ENCODE results near the gene SYT5. TPM values are rescaled to one million over a fixed set of nuclear protein-coding genes. Genes with fewer than 3 reads are reported as not detected.
A peak's percentile ranks its signal among the peaks of the same experiment; 100 is the strongest.

SYT5 gene
- total and polyA plus RNA-seq, 9 of the 15 experiments (the other 6 are each of a cell fraction or from before 2014, with no cell fraction given): 1.3 to 20.9 (median 8.8) TPM

DNA sequence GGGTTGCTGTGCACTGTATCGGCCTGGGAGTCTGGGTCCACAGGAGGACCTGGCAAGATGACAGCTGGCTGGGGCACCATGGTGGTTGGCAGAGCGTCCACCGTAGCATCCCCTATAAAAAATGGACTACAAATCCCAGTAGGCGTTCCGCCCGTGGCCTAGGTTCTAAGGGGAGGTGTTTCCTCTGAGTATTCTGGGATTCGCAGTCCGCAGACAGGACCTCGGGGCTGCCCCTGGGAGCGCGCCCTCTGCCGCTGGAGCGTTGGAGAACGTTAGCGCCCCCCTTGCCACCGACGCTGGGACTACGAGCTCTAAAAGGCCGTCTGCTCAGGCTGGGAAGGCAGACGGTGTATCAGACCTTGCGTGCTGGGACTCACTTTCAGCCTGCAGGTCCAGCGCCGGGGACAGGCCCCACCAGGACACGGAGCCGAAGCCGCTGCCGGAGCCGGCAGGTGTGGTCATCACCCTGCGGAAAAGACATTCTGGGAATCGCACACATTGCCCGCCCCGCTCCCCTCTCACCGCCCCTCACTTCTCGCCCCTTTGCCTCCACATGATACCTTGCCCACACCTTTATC lies 14.0 kb downstream of the SYT5 start (continued):
- TF ChIP-seq FOXJ2 (tag; IDR thresholded peaks at IDR 0.05): no peak
- TF ChIP-seq, protein P1, sequence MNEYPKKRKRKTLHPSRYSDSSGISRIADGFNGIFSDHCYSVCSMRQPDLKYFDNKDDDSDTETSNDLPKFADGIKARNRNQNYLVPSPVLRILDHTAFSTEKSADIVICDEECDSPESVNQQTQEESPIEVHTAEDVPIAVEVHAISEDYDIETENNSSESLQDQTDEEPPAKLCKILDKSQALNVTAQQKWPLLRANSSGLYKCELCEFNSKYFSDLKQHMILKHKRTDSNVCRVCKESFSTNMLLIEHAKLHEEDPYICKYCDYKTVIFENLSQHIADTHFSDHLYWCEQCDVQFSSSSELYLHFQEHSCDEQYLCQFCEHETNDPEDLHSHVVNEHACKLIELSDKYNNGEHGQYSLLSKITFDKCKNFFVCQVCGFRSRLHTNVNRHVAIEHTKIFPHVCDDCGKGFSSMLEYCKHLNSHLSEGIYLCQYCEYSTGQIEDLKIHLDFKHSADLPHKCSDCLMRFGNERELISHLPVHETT (CRISPR knock-in tag; conservative IDR thresholded peaks at IDR 0.05 in 1 of 2, IDR thresholded peaks at IDR 0.05 in 1 of 2): peak in 1 of 2 experiments; percentile 55; a peak in 2 of 4 replicates
- TF ChIP-seq CTBP1 (IDR thresholded peaks at IDR 0.05; ENCODE audit: borderline replicate concordance): peak; percentile 50
- TF ChIP-seq KLF6 (CRISPR knock-in tag; IDR thresholded peaks at IDR 0.05; ENCODE audit: borderline replicate concordance): no peak
- TF ChIP-seq KAT2B (IDR thresholded peaks at IDR 0.05; ENCODE audit: low read depth, low read length): peak; percentile 91
- no peak for TF ChIP-seq ZNF41 (CRISPR knock-in tag; conservative IDR thresholded peaks at IDR 0.05)
- TF ChIP-seq, protein P2, sequence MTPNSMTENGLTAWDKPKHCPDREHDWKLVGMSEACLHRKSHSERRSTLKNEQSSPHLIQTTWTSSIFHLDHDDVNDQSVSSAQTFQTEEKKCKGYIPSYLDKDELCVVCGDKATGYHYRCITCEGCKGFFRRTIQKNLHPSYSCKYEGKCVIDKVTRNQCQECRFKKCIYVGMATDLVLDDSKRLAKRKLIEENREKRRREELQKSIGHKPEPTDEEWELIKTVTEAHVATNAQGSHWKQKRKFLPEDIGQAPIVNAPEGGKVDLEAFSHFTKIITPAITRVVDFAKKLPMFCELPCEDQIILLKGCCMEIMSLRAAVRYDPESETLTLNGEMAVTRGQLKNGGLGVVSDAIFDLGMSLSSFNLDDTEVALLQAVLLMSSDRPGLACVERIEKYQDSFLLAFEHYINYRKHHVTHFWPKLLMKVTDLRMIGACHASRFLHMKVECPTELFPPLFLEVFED (CRISPR knock-in tag; conservative IDR thresholded peaks at IDR 0.05): no peak
- TF ChIP-seq, protein P3, sequence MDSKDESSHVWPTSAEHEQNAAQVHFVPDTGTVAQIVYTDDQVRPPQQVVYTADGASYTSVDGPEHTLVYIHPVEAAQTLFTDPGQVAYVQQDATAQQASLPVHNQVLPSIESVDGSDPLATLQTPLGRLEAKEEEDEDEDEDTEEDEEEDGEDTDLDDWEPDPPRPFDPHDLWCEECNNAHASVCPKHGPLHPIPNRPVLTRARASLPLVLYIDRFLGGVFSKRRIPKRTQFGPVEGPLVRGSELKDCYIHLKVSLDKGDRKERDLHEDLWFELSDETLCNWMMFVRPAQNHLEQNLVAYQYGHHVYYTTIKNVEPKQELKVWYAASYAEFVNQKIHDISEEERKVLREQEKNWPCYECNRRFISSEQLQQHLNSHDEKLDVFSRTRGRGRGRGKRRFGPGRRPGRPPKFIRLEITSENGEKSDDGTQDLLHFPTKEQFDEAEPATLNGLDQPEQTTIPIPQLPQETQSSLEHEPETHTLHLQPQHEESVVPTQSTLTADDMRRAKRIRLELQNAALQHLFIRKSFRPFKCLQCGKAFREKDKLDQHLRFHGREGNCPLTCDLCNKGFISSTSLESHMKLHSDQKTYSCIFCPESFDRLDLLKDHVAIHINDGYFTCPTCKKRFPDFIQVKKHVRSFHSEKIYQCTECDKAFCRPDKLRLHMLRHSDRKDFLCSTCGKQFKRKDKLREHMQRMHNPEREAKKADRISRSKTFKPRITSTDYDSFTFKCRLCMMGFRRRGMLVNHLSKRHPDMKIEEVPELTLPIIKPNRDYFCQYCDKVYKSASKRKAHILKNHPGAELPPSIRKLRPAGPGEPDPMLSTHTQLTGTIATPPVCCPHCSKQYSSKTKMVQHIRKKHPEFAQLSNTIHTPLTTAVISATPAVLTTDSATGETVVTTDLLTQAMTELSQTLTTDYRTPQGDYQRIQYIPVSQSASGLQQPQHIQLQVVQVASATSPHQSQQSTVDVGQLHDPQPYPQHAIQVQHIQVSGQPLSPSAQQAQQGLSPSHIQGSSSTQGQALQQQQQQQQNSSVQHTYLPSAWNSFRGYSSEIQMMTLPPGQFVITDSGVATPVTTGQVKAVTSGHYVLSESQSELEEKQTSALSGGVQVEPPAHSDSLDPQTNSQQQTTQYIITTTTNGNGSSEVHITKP (IDR thresholded peaks at IDR 0.05; ENCODE audit: partially characterized antibody): peak; percentile 16
- TF ChIP-seq RBM15 (IDR thresholded peaks at IDR 0.05; ENCODE audit: insufficient read depth, low read length): no peak
- no peak for TF ChIP-seq SMAD3 (CRISPR knock-in tag; conservative IDR thresholded peaks at IDR 0.05)
- TF ChIP-seq LARP7 (IDR thresholded peaks at IDR 0.05): no peak
- TF ChIP-seq ZNF79 (CRISPR knock-in tag; IDR thresholded peaks at IDR 0.05; ENCODE audit: low read depth): no peak
- no peak for TF ChIP-seq HNRNPH1 (optimal IDR thresholded peaks at IDR 0.05; ENCODE audit: low read depth, low read length)
- 0 out of 2 replicates have a peak, but pooled peaks have one; percentile 34 for TF ChIP-seq BHLHE40 (IDR thresholded peaks at IDR 0.05; ENCODE audit: low read length)
- 0 out of 3 replicates have a peak, but pooled peaks of 1 of the 2 experiments have one; percentile 3 for TF ChIP-seq CBX3 (IDR thresholded peaks at IDR 0.05; ENCODE audit: borderline replicate concordance in 1 of 2, low read length in 2 of 2)
- no peak for TF ChIP-seq ZFP36 (IDR thresholded peaks at IDR 0.05; ENCODE audit: low read depth, low read length, partially characterized antibody)
- no peak for TF ChIP-seq ZFP30 (CRISPR knock-in tag; IDR thresholded peaks at IDR 0.05; ENCODE audit: borderline replicate concordance)
- no peak; the same call in 1 of the 2 replicates for TF ChIP-seq ATF7 (IDR thresholded peaks at IDR 0.05)
- peak; percentile 67 for TF ChIP-seq CXXC5 (CRISPR knock-in tag; IDR thresholded peaks at IDR 0.05)
- no peak for TF ChIP-seq MAFK (IDR thresholded peaks at IDR 0.05; ENCODE audit: low read length)
- TF ChIP-seq ZNF197 (CRISPR knock-in tag; IDR thresholded peaks at IDR 0.05; ENCODE audit: low read depth): peak; percentile 45; the same call in 1 of the 2 replicates
- TF ChIP-seq ZNF717 (CRISPR knock-in tag; IDR thresholded peaks at IDR 0.05): no peak
- peak in 1 of 2 experiments; percentile 82; a peak in 2 of 4 replicates for TF ChIP-seq HDAC1 (IDR thresholded peaks at IDR 0.05)
